Stimulated activated CD8-positive, alpha-beta memory T cell treated with anti-CD3 and anti-CD28 coated beads, Interleukin-12 subunit alpha, Interleukin-12 subunit beta, amount 100 ng/mL, for 24 hours (primary cell): Measurements from ENCODE around the gene PTGFRN.
"Not testable (repeated sequence)": the region's sequence is repeated elsewhere in the genome, so short reads cannot be mapped to it uniquely, and the experiment has no call there.

Source experiments
- DNase-seq: peaks from one replicate; pipeline ENCODE4 v3.0.0-alpha.2; 2020; ENCODE audit errors: extremely low read depth

PTGFRN gene

DNA sequence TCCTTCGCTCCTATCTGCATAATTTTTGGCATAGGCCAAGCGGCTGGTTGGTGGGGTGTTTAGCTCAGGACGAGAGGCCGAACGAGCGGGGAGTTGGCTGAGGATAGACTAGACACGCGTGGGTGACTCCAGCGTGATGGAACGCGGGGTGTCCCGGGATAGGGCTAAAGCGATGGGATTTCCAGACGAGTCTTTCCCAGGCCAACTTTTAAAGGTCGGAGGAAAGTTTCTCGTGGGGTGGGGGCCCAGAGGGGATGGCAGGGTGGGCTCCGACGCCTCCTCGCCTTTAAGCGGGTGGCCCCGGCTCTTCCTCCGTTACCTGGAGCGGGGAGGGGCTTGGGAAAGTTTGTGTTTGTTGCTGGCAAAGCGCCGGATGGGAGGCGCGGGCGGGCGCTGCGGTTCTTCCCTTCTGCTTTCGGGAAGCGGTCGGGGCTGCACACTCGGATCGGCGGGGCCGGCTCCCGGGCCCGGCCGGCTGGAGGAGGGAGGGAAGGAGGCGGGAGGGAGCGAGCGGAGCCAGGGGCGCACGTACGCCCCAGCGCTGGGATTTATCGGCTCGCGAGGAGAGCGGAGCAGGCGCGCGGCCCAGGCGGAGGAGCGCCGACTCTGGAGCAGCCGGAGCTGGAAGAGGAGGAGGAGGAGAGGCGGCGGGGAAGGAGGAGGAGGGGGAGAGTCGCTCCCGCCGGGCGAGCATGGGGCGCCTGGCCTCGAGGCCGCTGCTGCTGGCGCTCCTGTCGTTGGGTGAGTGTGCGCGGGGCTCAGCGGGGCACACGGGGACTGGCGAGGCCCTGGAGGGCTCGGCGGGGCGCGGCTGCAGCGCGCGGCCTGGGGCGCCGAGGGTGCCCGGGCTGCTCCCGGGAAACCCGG is at the start of gene PTGFRN:
PTGFRN (plus strand) TSS at position 405 of the 867 bp plus-strand sequence; CDS start at position 693, 288 bp downstream.
- no peak for DNase-seq

DNA sequence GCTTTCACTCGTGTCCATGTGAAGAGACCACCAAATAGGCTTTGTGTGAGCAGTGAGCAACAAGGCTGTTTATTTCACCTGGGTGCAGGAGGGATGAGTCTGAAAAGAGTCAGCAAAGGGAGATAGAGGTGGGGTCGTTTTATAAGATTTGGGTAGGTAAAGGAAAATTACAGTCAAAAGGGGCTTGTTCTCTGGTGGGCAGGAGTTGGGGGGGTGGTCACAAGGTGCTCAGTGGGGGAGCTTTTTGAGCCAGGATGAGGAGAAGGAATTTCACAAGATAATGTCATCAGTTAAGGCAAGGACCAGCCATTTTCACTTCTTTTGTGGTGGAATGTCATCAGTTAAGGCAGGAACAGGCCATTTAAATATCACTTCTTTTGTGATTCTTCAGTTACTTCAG is 49.5 kb upstream of the PTGFRN start:
- DNase-seq: not testable (repeated sequence)

DNA sequence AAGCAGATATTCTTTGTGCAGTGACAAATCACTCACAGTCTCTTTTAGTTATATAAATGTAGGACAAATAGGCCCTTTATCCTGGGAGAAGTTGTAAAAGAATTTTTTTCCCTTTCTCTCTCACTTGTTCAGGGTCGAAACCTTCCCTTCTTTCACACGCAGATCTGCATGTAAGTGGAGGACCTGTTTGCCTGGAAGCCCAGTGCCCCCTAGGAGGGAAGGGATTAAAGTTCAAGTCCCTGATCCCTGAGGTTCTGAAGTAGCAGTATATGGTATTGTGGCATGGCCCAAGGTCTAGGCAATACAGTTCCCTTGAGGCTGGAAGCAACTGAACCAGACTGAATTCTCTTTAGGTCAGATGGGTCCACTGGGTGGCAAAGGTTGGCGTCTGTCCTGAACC is 48.6 kb upstream of the PTGFRN start:
- DNase-seq: no peak

DNA sequence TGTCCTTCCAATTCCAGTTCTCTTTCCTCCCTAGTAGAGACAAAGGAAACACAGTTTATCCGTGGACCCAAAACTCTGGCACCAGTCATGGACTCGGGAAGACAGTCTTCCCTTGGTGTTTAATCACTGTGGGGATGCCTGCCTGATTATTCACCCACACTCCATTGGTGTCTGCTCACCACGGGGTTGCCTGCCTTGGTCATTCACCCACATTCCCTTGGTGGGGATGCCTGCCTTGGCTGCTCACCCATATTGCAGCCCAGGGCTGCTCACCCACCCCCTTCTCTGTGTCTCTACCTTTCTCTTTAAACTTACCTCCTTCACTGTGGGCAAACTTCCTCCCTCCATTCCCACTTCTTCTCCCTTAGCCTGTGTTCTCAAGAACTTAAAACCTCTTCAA is 46.7 kb upstream of the PTGFRN start:
- not testable (repeated sequence) for DNase-seq

DNA sequence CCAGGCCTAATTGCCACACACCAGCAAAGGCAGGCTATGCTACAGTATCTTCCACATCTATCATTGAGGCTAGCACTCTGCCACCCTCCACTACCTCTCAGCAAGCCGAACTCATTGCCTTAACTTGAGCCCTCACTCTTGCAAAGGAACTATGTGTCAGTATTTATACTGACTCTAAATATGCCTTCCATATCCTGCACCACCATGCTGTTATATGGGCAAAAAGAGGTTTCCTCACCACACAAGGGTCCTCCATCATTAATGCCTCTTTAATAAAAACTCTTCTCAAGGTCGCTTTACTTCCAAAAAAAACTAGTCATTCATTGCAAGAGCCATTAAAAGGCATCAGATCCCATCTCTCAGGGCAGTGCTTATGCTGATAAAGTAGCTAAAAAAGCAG is 43.2 kb upstream of the PTGFRN start:
- DNase-seq: not testable (repeated sequence)

DNA sequence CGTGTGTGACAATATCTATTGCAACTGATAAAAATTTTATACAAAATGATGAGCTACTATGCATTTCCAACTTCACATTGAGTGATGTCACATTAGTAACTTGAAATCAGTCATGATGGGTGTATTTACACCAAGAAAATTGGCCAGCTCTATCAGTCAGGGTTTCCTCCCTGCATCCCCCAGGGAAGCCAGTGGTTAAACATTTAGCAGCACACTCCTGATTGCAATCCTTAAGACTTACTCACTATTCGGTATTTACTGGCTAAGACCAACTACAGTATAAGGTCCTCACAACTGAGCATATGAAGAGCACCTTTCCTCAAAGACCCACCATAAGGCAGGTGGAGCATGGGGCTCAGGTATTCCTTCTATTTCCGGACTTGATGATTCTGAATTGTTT is 41.3 kb upstream of the PTGFRN start:
- no peak for DNase-seq

DNA sequence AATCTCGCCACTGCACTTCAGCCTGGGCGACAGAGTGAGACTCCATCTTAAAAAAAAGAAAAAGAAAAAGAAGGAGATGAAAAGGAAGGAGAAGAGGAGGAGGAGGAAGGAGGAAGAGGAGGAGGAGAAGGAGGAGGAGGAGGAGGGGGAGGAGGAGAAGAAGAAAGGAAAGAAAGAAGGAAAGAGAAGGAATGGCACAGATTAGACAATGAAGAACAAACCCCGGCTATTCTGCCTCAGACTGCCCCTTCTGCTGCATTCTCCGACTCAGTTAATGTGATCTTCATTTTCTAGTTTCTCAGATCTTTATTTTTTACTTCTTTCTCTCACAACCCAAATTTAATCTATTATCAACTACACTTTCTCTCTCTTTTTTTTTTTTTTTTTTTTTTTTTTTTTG is 40.1 kb upstream of the PTGFRN start:
- no peak for DNase-seq

DNA sequence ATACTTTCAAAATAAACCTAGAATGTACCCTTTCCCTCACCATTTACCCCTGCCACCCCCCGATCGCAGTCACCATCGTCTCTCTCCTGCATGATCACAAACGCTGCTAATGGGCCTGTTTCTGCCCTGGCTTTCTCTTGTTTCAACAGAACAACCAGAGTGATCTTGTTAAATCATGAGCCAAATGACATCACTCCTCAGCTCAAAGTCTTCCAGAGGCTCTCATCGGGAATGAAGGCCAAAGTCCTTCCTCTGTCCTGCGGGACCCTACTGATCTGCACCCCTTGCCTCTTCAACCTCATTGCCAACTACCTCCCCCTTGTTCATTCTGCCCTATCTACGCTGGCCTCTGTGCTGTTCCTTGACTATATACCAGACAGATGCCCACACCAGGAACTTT is 39.4 kb upstream of the PTGFRN start:
- no peak for DNase-seq

DNA sequence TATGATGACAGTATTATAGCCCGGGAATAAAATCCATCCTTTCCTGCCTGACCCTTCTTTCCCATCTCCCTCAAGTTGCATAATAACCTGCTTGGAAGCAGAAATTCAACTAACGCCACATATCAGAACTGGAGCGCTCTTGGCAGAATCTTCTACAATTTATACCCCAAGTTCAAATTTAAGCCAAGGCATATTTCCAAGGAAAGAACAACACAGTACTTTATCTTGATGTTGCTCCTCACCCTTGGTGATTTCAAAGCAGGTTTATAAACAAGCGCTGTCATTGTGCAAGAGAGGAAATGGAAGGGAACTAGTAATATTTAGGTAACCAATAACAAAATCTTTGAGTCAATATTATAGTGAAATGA is 38.0 kb upstream of the PTGFRN start:
- DNase-seq: no peak

DNA sequence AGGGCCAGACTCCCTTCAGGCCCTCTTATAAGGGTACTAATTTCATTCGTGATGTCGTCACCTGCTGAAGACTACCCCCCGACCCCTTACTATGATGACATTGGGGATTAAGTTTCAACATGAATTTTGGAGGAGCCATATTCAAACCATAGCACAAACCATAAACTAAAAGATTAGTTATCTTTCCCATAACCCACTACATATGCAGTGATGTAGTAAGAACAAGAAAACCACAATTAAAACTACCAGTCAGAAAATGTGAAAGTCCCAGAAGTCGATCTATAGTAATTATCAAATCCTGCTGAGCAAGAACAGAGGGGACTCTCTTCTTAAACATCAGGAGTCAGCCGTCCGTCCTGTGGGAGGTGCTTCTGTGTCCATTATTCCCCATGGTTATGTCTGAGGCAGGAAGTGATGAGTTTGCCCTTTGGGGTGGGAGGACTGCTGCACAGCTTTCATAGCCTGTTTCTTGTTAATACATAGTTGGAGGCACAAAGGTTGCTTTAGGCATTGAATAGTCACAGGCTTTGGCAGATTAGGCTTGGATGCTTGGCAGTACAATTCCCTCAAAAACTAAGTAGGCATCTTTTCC is 35.9 kb upstream of the PTGFRN start:
- no peak for DNase-seq

DNA sequence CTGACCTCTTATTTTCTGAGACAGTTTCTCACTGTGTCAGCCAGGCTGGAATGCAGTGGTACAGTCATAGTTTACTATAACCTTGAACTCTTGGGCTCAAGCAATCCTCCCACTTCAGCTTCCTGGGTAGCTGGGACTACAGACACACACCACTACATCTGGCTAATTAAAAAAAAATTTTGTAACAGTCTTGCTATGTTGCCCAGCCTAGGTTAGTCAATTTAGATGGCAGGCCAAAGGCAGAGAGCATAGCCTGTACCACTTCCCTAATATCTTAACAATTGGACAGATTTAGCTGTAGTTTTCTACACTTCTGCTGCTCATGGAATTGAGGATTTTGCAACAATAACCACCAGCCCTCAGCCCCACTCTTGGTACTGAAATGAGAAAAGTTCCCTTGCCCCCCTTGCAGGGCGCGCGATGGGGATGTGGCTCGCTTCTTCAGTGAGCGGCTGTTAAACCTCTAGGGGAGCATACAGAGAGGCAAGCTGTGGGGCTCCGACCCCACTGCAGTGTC is 34.9 kb upstream of the PTGFRN start:
- DNase-seq: no peak

DNA sequence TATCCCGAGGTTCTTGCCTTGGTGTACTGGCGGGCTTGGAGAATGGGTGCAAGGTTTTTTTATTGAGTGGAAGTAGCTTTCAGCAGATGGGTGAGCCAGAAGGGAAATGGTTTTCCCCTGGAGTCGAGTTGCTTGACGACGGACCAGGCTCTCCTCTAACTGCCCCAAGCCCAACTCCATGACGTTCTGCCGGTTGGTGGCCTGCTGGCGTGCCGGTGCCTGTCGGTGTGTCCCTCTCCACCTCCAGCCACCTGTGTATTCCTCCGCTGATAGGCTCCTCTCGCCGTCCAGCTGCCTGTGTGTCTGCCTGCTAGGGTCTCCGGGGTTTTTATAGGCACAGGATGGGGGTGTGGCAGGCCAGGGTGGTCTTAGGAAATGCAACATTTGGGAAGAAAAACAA is 34.3 kb upstream of the PTGFRN start:
- DNase-seq: no peak

DNA sequence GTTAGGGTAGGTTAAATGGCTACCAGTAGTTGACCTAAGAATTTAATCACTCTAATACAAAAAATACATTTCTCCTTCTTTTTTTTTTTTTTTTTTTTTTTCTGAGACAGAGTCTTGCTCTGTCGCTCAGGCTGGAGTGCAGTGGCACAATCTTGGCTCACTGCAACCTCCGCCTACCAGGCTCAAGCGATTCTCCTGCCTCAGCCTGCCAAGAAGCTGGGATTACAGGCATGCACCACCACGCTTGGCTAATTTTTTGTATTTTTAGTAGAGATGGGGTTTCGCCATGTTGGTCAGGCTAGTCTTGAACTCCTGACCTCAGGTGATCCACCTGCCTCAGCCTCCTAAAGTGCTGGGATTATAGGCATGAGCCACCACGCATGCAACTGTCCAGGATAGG is 33.8 kb upstream of the PTGFRN start:
- DNase-seq: not testable (repeated sequence)

DNA sequence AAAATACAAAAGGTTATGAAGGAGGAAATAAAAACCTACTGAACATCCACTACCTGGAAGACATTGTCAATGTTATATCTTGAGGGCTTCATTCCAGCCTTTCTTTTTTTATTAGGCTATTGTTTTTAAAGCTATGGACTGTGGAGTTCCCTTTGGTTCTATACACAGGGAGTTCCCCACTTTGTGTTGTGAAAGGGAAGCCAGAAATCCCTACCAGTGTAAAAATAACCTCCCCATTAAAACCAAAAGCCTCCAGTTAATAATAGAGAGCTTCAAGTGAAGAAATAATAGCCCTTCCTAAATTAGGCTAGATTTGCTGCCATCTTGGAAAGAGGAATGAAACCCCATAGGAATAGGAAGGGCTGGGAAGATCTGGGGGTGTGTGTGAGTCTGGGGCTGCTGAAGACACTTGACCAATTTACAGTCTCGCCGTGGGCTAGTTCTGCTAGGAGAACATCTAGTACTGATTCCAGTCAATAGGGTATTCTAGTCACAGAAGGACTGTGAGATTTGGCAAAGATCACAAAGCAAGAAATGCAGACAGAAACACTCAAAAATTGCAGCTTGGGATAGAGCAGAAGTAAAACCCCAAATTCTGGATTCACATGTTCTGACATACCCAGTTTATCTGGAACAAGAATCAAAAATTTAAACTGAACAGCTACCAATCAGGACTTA is 32.4 kb upstream of the PTGFRN start:
- no peak for DNase-seq

DNA sequence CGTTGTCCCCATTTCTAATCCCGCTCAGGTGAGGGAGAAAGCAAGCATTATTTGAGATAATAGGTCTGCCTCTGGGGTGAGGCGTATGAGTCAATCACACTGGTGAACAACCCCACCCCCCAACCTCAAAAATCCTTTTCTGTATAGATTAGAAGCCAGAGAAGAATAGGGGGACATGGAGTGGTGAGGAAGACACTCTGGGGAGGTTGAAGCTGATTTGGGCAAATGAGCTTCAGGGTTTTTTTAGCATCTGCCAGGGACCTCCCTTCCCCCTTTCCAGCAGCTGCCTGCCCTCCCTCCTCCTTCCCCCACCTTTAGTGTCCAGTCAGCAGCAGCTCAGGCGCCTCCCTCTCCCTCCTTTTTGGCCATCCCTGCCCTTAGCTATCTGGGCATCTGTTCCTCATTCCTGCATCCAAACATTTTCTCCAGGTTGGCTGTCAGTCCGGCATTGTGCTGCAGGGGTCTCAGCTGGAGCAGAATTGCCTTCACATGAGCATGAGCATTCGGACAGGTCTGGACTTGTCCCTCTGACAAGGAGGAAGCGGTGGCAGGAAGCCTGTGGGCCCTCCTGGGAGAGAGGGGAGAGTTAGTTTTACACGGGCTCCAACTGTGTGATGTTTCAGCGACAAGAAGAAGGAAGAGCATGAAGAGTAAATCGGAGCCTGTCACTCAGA is 30.8 kb upstream of the PTGFRN start:
- DNase-seq: no peak

DNA sequence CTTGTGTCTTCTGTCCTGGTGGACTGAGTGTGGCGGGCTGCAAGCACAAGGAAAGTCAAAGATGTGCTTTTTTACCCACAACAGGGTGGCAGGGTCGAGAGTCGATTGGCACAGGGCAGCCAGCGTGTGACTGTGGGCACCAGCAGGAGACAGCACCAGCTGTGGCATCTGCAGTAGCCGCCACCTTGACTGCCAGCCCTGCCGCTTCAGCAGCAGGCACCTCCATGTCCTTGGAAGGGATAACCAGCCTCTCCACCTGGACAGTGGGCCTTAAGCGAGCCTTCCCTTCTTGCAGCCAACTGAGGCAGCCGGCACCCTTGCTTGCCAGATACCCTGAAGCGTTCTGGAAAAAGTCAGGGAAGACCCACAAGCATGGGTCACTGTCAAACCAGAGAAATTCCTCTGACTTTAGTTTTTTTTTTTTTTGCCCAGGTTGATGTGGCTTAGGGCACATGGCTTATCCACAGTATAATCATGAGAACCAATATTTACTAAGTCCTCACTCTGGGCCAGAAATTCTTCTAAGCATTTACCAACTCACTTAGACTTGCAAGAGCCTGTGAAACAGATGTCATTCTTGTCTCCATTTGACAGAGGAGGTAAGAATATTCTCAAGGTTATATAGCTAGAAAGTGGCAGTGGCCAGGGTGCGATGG is 30.1 kb upstream of the PTGFRN start:
- DNase-seq: no peak

DNA sequence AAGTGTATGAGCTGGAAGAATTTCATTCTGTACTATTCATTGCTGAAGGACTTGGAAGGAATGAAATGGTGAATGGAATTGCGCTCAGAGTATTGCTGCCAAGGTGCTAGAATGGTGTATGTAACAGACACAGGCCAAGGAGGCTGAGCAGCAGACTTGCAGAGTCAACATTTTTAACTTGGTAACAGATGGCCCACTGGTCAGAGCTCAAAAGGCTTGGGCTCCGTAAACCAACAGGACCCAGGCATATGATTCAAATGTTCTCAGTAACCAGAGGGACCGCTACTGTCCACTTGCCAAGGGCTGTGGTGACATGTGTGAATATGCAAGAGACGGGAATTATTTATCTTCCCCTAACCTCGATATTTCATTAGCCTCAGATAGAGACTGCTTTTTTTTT is 28.8 kb upstream of the PTGFRN start:
- no peak for DNase-seq

DNA sequence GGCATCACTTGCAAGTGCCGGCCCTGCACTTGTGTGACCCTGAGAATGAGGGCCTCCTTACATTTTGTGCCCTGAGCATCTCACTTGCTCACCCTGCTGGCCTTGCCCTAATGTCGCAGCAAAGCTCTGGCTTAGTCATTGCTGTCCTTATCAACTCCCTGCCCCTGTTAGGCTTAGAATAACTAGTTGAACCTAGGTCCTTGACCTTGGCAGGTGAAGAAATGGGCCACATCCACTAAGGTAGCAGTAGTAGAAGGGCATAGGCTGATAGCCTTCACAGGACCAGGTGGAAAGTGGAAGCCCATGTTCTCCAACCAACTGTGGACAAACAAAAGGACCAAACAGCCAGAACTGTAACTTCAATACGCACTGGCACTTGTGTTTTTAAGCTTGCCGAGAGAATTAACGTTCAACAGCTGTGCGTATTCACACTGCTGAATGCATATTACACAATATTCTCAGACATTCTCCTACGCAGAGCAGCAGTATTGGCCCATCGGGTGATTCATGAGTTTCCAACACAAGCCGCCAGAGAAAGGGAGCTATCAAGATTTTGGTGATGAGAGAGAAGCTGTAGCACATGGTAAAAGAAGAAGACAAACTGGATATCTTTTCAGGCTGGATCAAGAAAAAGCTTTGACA is 27.7 kb upstream of the PTGFRN start:
- DNase-seq: no peak

DNA sequence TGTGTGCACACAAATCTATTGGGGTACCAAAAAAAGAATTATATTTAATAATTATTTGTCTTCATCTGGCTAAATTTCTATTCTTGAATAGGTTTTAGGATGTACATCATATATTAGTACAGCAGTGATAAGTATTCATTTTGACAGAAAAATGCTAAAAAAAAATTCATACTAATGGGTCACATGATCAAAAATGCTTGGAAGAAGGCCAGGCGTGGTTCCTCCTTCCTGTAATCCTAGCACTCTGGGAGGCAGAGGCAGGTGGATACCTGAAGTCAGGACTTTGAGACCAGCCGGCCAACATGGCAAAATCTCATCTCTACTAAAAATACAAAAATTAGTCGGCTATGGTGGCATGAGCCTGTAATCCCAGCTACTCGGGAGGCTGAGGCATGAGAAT is 26.9 kb upstream of the PTGFRN start:
- no peak for DNase-seq

DNA sequence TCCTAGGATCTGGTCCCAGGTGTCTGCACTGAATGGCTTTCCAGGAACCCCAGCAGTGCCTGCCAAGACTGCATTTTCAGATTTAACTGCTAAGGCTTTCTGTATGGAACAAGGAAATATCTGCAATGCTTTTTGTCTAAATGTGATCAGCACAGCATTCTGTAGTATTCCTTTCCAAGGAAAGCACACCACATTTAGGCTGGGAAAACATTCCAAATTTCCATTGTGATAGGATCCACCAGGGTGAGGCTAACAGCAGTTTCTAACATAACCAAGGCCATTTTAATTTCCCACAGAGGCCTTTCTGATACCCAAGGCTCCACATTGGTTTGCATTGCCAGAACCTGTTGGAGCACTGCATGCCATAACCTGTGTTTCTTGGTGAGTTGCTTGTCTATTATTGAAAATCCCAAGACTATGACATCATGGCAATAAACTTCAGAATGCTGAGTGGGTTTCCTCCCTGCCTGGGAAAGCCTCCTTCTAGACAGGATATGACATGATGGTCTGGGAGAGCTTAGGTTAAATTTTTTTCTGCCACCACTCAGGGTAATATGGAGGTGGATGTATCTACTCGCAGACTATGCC is 23.3 kb upstream of the PTGFRN start:
- DNase-seq: no peak

DNA sequence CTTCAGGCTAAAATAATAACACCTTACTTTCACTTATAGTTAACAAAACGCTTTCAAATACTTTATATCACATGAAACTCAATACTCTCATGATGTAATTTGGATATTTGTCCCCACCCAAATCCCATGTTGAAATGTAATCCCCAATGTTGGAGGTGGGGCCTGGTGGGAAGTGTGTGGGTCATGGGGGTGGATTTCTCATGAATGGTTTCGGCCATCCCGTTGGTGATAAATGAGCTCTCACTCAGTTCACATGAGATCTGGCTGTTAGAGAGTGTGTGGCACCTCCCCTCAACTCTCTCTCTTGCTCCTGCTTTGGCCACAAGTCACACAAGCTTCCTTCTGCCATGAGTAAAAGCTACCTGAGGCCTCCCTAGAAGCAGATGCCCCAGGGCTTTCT is 22.5 kb upstream of the PTGFRN start:
- DNase-seq: no peak
